Measurements from ENCODE around the gene DDX23. TPM values are rescaled to one million over a fixed set of nuclear protein-coding genes. Genes with fewer than 3 reads are reported as not detected.

DDX23 gene
- total and polyA plus RNA-seq, 12 donors = 39.0 to 85.4 (median 66.4) TPM

DNA sequence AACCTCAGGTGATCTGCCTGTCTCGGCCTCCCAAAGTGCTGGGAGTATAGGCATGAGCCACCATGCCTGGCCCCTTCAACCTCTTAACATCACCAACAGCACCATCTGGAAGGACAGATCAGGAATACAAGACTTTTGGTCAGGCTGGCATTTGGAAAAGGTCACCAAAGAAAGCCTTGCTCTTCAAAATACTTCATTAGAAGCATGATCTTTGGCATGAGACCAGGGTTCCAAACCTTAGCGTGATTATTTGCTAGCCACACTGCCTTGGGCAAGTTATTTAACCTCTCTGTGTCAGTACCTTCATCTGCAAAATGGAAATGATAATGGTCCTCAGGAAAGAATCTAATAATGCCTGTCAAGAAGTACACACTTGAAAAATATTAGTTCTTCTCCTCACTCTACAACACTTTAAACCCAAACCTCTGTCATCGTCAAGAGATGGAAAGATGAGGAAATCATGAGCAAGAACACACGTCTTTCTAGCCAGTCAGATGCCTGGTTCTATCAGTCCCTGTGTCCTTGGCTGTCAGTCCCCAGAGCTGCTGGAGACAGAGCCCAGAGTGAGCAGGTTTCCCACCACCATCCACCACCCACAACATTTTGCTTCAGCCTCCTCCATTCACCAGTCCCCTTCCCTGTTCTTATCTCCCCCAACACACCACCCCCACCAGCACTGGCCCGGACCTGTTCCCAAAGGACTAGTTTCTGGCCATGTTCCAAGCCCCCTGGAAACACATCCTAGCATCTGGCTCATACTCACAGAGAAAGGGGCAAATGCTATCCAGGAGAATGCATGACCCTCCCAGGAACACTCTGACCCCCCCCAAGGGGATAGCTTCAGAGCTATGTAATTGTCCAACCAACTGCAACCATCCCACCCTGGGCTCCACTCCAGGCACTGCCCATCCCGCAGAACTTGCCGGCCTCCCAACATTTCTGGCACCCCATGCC, 65.1 kb downstream of the DDX23 start:
- Histone ChIP-seq H3K9me3 (replicated peaks in 1 of 3) (no peaks in the 10 kb centered on the region), H3K27ac (peak overlapping the region in 2 of 5 donors; percentile 78 to 84), H3K36me3 (replicated peaks in 1 of 2) (peaks cover 0 to 10% of the 10 kb centered on the region in 2 donors), H3K27me3 (no peaks in the 10 kb centered on the region), H3K4me1 (replicated peaks in 1 of 2) (peaks cover 17 to 24% of the 10 kb centered on the region in 2 donors), H3K4me3 (peak overlapping the region in 1 of 4 donors; percentile 97)
- WGBS, 4 donors = 35 to 52% (median 38%) methylated on average over 6 to 7 of the region's 7 CpGs
- peak in 3 of 7 donors; percentile 35 to 52 (median 48) for DNase-seq
- no peak for TF ChIP-seq CTCF (IDR thresholded peaks at IDR 0.05)
- peak in 1 of 2 donors; percentile 27 for TF ChIP-seq POLR2A (IDR thresholded peaks at IDR 0.05)
- intact Hi-C loops (cut with DNase I) = no loop called here

DNA sequence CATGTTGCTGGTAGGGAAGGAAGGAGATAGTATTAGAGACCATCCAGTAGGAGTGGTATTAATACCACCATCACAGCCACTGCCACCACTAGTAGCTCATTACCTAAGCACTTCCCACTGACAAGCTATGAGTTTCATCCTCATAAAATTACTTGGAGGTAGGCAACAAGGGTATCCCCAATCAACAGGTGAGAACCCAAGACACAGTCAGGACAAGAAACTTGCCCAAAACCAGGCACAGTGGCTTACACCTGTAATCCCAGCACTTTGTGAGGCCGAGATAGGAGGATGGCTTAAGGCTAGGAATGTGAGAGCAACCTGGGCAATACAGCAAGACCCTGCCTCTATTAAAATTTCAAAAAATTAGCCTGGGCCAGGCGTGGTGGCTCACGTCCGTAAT, 68.5 kb downstream of the DDX23 start:
- Histone ChIP-seq H3K36me3 (replicated peaks in 1 of 2) (peaks cover 0 to 10% of the 10 kb centered on the region in 2 donors), H3K4me3 (no peak overlapping the region), H3K27ac (no peak overlapping the region), H3K9me3 (replicated peaks in 1 of 3) (no peaks in the 10 kb centered on the region), H3K4me1 (replicated peaks in 1 of 2) (peaks cover 10 to 37% of the 10 kb centered on the region in 2 donors), H3K27me3 (no peaks in the 10 kb centered on the region)
- WGBS, 4 donors = 88 to 99% (median 95%) methylated on average over 4 of the region's 4 CpGs
- TF ChIP-seq CTCF (IDR thresholded peaks at IDR 0.05) (no peak), POLR2A (IDR thresholded peaks at IDR 0.05) (no peak)
- DNase-seq = no peak
- intact Hi-C loops (cut with DNase I) = no loop called here

- WGBS, 4 donors = 90 to 92% (median 91%) methylated on average over 52 to 63 of the region's 63 CpGs
- Histone ChIP-seq H3K36me3 (replicated peaks in 1 of 2) (peaks cover 0 to 10% of the 10 kb centered on the region in 2 donors), H3K4me1 (replicated peaks in 1 of 2) (peaks cover 5 to 31% of the 10 kb centered on the region in 2 donors), H3K9me3 (replicated peaks in 1 of 3) (no peaks in the 10 kb centered on the region), H3K27me3 (no peaks in the 10 kb centered on the region), H3K4me3 (no peak overlapping the region), H3K27ac (no peak overlapping the region)
- no peak for DNase-seq
- intact Hi-C loops (cut with DNase I) = no loop called here
- TF ChIP-seq POLR2A (IDR thresholded peaks at IDR 0.05) (no peak), CTCF (IDR thresholded peaks at IDR 0.05) (no peak)
Observed at GRCh38 chr12:48782457-48783395, 69.2 kb downstream of the DDX23 start.
